GM12864 (cell line): ENCODE data around the gene RERE.
"Not testable (repeated sequence)": the region's sequence is repeated elsewhere in the genome, so short reads cannot be mapped to it uniquely, and the experiment has no call there.

ENCODE experiments used
- DNase-seq: peaks from one replicate; pipeline ENCODE4 v3.0.0-alpha.2; 2011; ENCODE audit warnings: low read depth
- H3K4me3 ChIP-seq: 2 replicates; pipeline ENCODE4 v1.5.1; 2011; ENCODE audit warnings: mild to moderate bottlenecking, low read depth, low read length, control low read depth
- CTCF ChIP-seq: IDR thresholded peaks from 2 replicates; pipeline ENCODE4 v1.5.1; 2011; ENCODE audit warnings: low read depth, mild to moderate bottlenecking, moderate library complexity, low read length, control low read depth, inconsistent platforms; ENCODE audit errors: missing control alignments

Gene RERE

GRCh38 chr1:8456308-8456912 lies 361.0 kb downstream of the RERE start:
- DNase-seq = no peak
- no peak overlapping the region for H3K4me3 ChIP-seq
- TF ChIP-seq CTCF = no peak

- no peak for TF ChIP-seq CTCF
- no peak overlapping the region for H3K4me3 ChIP-seq
- DNase-seq = no peak
Measured at GRCh38 chr1:8455700-8456307, 361.6 kb downstream of the RERE start.

- TF ChIP-seq CTCF = no peak
- no peak overlapping the region for H3K4me3 ChIP-seq
- DNase-seq = no peak
Measured at GRCh38 chr1:8450312-8450711, 367.1 kb downstream of the RERE start.

GRCh38 chr1:8448911-8449661 lies 368.4 kb downstream of the RERE start:
- DNase-seq = no peak
- no peak for TF ChIP-seq CTCF
- no peak overlapping the region for H3K4me3 ChIP-seq

- DNase-seq, H3K4me3 ChIP-seq: not testable (repeated sequence)
Measured at GRCh38 chr1:8448505-8448904, 368.9 kb downstream of the RERE start.

- no peak for TF ChIP-seq CTCF
- DNase-seq = no peak
Measured at GRCh38 chr1:8447616-8448150, 369.8 kb downstream of the RERE start.

GRCh38 chr1:8446119-8446518 lies 371.3 kb downstream of the RERE start:
- not testable (repeated sequence) for DNase-seq, H3K4me3 ChIP-seq

More at GRCh38 chr1:8447616-8448150, 369.8 kb downstream of the RERE start:
- no peak overlapping the region for H3K4me3 ChIP-seq
